Hematopoietic multipotent progenitor cell treated with erythropoietin and hydrocortisone succinate and interleukin-3 and kit ligand, for 17 days (in vitro differentiated cells): ENCODE data around the gene OR8K1.

Experiments
- DNase-seq: peaks from one replicate; pipeline ENCODE4 v3.0.0-alpha.2; 2015; ENCODE audit warnings: low spot score

Gene OR8K1

DNA sequence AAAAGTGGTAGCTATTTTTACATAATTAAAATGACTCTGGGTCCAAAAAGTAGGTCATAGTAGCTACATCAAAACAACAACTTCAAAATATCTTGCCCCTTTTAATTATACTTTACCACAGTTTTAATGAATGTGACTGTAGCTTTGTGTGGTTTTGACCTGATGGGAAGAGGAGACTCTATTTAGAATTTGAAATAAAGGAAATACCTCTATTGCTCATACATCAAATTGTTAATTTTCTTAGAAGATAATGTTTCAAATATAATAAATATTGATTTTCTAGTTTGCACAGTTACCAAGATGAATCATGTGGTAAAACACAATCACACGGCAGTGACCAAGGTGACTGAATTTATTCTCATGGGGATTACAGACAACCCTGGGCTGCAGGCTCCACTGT lies at the start of gene OR8K1:
OR8K1 (plus strand) TSS at position 301 of the 400 bp plus-strand sequence; CDS start at position 301, 0 bp downstream.
- no peak for DNase-seq

DNA sequence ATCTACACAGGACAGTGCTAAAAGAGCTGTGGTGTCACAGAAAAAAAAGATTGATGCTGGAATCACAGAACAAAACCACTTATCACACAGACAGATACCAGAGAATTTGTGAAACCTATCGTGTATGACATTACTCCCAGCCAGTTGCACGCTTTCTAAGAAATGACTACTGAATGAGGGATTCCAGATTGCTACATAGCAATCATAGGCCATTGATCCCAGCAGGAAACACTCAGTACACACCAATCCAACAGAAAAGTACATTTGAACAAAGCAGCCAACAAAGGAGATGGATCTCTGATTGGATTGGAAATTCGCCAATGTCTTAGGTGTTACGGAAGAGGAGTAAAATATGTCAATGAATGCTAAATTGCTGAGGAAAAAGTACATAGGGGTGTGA lies 48.9 kb upstream of the OR8K1 start:
- DNase-seq = no peak

GRCh38 chr11:56307836-56308235 lies 38.0 kb upstream of the OR8K1 start:
- no peak for DNase-seq

GRCh38 chr11:56314844-56315243 lies 31.0 kb upstream of the OR8K1 start, which contains the start of gene OR8K3:
Gene OR8K3, plus strand, starts transcription at chr11:56315144. Its CDS starts 3,163 bp downstream, at chr11:56318307.
- no peak for DNase-seq

GRCh38 chr11:56331861-56332491 lies 13.9 kb upstream of the OR8K1 start:
- DNase-seq = no peak

GRCh38 chr11:56333156-56333555 lies 12.7 kb upstream of the OR8K1 start:
- no peak for DNase-seq

DNA sequence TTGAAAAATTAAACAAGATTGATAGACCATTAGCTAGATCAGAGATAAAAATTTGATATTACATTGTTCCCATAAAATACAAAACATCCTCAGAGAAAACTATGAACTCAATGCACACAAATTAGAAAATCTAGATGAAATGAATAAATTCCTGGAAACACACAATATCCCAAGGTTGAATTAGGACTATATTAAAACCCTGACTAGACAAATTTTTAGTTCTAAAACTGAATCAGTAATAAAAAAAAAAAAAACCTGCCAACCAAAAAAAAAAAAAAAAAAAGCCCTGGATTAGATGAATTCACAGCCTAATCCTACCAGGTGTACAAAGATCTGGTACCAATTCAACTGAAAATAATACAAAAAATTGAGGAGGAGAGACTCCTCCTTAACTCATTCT lies 5.5 kb upstream of the OR8K1 start:
- no peak for DNase-seq

DNA sequence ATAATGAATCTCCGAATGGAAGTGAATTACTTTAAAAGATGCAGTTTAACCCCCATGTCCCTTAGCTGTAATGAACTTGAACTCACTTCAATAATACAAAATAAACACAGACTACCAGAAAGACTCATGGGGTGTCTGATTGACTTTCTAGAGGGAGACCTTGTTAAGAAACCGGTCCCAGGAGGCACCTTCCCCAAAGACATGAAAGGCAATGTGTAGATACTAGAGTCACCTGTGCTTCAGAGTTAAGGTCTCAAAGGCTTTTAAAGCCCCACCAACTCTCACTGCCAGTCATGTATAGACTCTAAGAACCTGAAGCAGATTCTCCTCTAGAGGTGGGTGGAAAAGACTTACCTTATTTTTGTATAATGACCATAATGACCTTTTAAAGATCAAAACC lies 8.2 kb downstream of the OR8K1 start, which contains the start of gene OR8J1:
OR8J1 (plus strand) TSS at position 301 of the 400 bp plus-strand sequence. CDS start 5,956 bp downstream, outside the sequence.
- no peak for DNase-seq

GRCh38 chr11:56375324-56375723 lies 29.5 kb downstream of the OR8K1 start, which contains the start of gene OR8U1:
Gene OR8U1, plus strand, starts transcription at chr11:56375624. Its CDS starts 0 bp downstream, at chr11:56375624.
- DNase-seq = no peak

- no peak for DNase-seq
Measured at GRCh38 chr11:56380120-56380519, 34.3 kb downstream of the OR8K1 start.

GRCh38 chr11:56394381-56394780 lies 48.5 kb downstream of the OR8K1 start:
- no peak for DNase-seq

- DNase-seq = no peak
Measured at GRCh38 chr11:56396047-56396446, 50.2 kb downstream of the OR8K1 start.
